HG03135 (cell line): ENCODE data around the gene SEPTIN7.
"Not testable (repeated sequence)": the region's sequence is repeated elsewhere in the genome, so short reads cannot be mapped to it uniquely, and the experiment has no call there.

Source experiments
- ATAC-seq: cut with Tn5 transposase; IDR thresholded peaks from one replicate; pipeline ENCODE4 v1.9.1; 2021; ENCODE audit warnings: mild to moderate bottlenecking, moderate library complexity; ENCODE audit not compliant: unreplicated experiment

SEPTIN7 gene

DNA sequence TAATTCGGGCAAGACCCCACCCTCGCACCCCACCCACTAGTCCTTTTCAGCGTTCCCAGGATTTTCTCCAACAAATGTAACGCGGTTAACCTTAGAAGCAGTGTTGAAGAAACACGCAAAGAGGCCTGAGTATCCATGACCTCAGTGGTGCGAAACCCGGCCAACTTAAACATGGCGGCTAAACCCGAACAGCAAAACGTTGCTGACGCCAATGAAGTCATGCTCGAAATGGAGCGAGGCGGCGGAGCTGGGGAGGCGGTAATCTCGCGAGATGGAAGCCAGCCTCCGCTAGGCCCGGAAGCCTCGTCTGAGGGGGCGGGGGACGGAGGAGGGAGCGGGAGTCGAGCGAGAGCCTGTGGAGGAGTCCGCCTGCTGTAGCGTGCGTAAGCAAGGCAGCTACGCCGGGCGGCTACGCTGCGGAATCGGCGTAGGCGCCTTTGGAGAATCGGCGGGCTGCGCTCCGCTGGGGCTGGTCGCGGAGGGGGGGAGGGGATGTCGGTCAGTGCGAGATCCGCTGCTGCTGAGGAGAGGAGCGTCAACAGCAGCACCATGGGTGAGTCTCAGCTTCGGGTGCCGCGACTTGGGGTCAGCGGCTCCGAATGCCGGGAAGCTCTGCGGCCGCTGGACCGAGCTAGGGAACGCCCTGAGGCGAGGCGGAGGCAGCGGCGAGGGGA, at the start of gene SEPTIN7:
SEPTIN7 (plus strand) TSS at position 340 of the 674 bp plus-strand sequence; CDS start at position 493, 153 bp downstream.
- peak; percentile 88 for ATAC-seq

DNA sequence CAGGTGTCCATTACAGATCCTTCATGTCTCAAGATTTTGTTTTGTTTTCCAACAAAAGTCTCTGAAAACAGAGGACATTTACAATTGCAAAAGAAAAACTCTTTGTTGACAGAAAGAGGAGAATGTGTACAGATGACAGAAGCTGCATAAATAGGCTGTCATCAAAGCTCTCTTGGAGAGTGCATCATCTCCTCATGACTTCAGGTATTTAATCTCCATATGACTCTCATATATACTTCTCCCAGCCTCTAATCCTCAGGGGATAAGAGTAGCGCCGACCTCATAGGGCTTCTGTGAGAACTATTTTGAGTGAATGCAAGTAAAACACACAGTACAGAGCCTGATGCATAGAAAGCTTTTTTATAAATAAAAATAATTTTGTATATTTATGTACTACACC, 48.1 kb upstream of the SEPTIN7 start:
- no peak for ATAC-seq

DNA sequence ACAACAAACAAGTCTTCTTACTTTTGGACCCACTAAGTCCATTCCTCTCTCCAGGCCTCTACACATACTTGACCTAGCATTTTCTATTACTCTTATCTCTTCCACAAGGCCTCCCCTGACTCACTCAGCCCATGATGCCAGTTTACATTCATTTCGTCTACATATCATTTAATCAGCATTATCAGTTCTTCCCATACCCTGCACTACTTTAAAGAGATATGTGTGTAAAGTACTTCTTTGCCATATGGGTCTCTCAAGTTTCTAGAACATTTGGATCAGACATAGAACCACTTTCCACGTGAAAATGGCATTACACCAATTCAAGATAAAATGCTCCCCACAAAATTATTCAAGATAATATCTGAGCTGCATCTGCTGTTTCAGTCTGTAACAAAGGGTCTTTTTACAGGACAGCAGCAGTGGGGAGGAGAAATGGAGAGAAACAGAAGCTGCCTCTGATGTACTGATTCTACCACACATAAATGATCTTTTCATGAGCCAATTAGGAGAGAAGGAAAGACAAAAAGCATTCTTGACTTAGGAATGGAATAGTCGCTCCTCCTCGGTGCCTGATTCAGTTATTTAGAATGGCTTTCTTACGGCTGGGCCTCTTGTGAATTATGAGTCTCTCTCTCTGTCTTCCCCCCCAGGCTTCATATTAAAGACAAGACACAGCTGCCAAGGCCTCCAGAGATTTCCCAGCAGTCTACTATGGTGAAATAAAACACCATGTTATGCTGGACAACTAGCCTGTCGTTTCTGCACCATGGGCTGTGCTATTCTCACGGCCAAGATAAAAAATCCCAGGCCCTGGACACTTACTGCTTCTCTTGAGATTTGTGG, 46.9 kb upstream of the SEPTIN7 start:
- no peak for ATAC-seq

DNA sequence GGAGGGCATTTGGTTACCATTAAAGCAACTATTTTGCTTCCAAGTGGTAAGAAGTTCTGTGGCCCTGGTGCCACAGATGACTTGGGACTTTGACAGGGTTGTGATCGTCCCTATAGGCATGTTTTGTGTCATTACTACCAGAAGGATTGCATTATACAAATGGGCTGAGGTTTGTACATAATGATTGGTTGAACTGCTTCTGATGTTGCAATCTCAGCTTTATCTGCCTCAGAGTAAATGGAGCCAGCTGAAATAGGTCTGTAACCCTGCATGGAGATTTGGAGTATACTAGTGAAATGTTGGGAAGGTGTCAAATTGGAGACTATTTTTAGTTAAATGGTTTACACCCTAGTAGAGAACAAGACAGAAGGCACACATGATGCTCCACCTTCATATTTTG, 46.1 kb upstream of the SEPTIN7 start:
- no peak for ATAC-seq

DNA sequence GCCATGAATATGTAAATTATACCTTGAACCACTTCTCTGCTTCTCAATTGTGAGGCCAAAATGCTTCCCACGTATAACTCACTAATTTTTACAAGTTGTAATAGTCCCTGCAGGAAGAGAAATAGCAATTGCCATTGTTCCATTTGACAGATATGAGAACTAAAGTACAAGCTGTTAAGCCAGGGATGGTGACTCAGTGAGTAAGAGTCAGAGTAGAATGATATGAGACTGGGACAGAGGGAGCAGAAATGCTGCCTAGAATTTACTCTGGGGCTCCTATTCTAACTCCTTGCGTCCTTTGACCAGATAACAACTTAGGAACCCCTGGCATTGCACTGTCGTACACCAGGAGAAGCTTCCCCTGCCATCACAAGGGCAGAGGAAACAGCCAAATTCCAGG, 45.1 kb upstream of the SEPTIN7 start:
- ATAC-seq: no peak

DNA sequence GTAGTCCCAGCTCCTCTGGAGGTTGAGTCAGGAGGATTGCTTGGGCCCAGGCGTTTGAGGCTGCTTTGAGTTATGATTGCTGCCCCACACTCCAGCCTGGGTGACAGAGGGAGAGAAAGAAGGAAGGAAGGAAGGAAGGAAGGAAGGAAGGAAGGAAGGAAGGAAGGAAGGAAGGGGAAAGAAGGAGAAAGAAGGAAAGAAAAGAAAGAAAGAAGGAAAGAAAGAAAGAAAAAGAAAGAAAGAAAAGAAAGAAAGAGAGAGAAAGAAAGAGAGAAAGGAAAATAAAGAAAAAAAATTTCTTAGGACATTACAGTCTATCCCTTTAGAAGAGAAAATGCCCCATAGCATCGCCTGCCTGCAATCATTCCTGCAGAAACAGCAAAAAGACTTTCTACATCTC, 44.4 kb upstream of the SEPTIN7 start:
- not testable (repeated sequence) for ATAC-seq

DNA sequence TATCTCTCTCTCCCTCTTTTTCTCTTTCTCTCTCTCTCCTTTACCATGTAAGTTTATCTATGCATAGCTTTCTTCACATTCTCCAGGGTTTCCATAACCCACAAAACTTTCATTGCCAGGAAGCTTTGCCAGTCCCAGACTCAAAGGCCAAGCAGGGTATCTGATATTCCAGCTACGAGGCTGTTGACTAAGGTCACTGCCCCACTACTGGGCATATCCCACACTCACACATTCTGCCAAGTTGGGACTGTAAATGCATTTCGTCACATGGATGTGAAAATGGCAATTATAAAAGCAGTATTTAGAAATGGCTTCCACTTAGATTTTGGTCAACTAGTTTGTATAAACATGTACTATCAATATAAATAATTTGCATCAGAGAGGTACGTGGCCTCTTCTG, 43.3 kb upstream of the SEPTIN7 start:
- no peak for ATAC-seq

DNA sequence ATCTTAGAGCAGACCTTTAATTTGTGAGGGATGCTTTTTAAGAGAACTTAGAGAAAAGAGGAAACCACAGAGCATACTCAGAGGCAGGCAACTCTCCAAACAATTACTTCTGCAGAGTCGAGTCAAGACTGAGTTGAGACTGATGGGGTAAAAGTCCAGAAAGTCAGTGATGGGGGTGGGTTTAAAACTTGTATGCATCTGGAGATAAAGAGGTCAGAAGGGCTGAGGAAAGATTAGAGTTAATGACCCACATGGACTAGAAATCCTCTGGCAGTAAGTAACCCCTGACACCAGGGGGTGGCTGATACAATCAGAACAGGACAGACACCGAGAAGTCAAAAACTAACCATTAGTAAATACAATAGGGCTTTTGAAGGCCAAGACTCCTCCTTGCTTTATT, 42.4 kb upstream of the SEPTIN7 start:
- no peak for ATAC-seq

DNA sequence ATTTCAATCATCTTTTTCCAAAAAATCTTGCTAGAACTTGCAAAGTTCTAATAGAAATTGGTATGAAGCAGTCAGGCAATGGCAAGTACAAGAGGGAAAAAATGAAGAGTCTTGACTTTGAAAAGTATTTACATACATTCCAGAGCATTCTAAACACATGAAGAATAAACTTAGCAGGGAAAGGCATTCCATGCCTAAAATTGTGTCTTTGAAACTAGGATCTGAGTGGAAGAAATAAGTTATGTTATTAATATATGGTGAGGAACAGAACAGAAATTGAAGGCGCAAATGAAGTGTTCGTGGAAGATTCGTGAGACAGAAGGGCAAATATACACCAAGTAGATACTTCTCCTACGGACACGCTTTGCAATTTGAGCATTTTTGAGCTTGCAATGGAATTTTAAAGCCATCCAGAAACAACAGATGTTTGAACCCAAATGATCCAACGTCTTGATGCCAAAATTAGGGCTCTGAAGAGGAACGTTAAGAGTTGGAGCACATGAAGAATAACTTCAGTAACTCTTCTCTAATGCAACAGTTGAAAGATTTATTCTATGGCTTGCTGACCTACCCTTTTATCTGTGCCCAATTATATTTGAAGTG, 40.6 kb upstream of the SEPTIN7 start:
- no peak for ATAC-seq

DNA sequence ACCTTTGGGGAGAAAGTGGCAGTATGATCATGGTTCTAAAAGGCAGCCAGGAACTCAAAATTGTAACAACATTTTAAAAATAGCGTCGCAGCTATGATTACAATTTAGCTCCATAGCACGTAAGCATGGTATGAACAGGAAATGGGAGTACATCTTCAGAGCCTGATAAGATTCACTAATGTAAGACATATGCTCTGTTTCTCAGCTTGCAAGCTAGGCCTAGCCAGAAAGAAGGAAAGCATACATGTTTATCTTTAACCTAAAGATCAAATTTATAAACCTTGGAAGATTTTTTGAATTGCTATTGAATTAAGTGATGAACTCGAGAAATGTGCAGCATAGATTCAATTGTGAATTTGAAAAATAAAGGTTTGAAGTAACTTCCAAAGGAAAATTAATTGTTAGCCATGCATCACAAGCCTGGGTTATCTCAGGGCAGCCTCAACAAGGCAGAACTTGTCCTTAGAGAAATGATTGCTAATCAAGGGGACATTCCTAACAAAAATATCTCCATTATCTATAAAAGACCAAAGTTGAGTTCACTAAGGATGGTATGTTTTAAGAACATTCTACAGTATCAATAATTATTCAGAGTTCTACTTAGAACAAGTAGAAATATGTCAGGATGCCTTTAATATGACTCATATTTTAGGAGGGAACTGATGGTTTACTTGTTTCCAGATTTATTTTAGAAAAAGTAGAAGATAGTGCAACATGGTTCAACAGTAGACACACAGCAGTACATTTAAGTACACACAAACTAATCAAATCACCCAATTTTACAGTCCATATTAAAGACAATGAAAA, 38.8 kb upstream of the SEPTIN7 start:
- ATAC-seq: no peak

DNA sequence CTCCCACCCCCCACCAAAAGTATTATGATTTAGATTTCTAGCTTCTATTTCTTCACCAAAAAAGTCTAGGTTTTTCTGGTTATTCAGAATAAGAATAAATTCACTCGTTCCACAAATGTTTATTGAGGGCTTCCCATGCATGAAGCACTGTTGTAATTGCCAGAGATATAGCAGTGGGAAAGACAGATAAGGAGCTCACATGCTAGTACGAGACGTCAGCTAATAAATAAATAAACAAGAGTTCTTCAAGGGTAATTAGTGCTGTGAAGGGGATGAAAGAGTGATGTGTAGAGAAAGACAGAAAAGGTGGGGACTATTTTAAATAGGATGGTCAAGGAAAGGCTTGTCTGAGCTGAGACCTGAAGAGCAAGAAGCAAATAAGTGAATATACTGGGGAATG, 38.1 kb upstream of the SEPTIN7 start:
- no peak for ATAC-seq

DNA sequence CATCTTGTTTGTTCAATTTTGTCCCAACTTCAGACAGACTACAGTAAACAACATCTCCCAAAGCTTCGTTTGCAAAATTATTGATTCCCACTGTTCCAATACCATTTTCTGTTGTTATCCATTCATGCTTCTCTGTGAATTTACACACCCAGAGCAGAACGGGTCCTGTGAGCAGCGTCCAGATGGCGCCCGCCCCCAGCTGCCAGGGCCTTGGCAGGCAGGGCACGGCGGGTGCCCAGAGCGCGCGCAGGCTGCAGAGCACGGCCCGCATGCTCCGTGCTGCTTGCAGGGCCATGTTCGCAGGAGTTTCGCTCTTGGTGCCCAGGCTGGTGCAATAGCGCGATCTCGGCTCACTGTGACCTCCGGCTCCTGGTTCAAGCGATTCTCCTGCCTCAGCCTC, 32.5 kb upstream of the SEPTIN7 start:
- no peak for ATAC-seq

DNA sequence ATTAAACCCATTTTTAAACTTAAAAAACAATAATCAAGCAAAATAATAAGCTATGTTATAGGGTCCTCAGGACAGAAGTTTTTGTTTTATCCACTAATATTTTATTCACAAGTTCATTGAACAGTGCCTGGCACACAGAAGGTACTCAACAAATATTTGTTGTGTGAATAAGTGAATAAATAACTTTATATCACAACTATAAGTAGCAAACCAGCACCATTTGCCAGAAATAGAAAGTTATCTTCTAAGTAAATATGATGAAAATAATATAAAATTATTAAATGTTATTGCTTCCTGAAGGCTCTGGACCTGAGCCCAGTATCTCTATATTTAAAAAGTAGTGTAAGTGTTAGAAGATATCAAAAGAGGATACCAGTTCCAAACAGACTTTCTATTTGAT, 29.1 kb upstream of the SEPTIN7 start:
- ATAC-seq: no peak

DNA sequence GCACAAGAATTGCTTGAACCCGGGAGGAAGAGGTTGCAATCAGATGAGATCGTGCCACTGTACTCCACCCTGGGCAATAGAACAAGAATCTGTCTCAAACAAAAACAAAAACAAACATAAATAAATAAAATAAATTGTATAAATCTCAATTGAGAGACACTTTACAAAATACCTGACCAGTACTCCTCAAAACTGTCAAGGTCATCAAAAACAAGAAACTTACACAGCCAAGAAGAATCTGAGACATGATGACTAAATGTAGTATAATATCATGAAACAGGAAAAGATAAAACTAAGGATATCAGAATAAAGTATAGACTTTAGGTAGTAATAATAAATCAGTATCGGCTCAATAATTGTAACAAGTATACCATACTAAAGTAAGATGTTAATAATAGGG, 26.9 kb upstream of the SEPTIN7 start:
- ATAC-seq: no peak

DNA sequence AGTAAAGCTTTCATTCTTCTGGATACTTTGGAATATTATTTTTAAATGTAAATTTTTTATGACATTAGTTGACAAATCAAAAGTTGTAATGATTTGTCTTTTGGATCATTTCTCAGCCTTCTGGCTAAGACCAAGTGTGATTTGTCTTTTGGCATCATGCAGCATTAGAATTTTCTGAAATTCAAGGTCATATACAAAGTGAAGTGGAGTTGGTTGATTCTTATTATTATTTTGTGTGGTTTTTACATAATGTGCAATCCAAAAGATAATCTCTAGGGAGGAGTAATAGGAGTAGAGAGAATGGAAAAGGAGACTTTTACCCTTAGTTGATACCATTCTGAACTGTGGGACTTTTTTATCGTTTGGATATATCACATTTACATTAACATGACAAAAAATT, 24.2 kb upstream of the SEPTIN7 start:
- no peak for ATAC-seq

DNA sequence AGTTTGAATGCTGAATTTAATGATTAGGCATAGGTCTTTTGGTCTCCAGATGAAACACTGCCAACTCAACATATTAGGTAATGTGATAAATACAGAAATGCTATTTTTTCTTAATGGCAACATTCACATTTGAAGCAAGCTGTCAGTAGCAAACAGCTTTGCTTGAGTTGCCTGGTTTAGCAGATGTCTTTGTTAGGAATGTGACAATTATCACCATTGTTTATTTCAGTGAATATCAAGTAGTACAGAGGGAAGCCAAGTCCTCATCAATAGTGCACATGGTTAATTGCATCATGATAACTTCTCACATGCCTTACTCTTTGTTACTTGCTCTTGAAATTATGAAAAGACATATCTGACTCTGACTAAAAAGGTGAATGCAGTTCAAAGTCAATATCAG, 23.7 kb upstream of the SEPTIN7 start:
- ATAC-seq: no peak

DNA sequence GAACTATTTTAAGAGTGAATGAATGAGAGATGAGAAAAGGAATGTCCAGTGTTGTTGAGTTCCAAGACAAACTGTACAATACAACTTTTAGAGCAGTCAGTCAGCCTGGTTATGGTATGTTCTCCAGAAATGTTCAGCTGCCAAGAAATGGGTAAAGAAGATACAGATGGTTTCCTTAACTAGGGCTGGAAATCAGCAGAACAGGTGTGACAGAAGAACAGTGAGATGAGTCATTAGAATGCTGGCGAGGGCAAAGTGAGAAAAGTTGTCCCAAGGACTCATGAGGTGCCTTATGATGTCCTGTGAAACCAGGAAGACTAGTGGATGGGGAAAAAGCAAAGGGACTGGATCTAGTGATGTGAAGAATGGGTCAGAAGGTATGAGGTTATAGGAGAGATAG, 20.8 kb upstream of the SEPTIN7 start:
- ATAC-seq: no peak

DNA sequence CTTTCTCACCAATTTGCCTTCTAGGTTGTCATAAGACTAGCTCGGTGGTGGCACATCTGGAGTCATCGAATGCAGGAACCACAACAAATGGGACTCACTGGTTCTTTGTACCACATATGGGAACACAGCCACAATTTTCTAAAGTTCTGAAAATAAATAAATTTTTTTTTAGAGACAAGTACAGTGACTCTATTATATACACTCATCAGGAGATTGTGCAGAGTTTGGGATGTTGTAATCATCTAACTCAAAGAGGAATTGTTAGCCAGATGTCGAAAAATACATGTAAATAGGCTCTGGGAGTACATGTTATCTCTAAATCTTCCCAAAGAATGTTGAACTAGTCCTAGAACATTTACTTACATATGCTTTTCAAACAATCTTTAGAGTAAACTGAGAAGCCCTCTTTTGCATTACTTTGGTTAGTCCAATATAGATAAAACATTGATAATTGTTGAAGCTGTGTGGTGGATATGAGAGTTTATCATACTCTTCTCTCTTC, 19.6 kb upstream of the SEPTIN7 start:
- ATAC-seq: no peak

DNA sequence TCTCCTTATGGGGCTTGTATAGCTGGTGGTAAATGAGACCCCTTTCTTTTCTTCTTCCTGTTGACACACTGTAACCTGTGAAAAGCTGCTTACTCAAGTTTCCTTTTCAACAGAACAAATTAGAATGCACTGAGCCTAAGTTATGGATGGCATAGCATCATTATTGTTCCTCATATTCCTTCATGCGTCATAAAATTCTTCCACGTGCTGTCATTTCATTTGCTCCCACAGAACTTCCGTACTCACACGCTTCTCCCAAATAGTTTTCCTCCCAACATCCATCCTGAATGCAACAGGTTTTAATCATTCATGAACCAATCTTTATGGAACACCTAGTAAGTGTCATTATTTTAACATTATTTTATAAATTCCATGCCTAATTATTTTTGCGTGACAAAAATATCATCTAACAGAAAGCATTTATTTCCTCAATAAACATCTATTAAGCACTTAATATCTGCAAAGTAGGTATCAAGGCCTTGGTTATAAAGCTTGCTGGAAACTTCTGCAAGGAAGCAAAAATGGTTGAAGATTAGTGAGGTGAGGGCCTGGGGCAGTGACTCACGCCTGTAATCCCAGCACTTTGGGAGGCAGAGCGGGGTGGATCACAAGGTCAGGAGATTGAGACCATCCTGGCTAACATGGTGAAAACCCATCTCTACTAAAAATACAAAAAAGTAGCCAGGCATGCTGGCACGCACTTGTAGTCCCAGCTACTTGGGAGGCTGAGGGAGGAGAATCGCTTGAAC, 18.9 kb upstream of the SEPTIN7 start:
- no peak for ATAC-seq

DNA sequence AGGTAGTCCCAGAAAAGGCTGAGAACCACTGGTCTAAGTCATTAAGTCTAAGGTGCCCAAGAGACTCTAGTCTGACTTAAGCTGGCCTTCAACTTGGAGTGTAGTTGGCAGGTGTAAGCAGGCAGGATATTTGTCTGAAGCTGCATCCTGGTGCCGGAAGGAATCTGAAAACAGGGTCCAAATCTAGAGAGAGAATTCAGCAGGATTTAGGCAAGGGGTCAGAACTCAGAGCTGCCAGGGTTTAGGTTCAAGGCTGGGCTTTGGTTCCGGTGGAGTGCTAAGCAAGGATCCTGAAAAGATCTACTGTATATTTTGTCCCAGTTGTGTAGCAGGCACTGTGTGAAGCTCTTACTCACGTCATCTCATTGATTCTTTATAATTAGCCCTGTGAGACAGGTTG, 16.5 kb upstream of the SEPTIN7 start:
- ATAC-seq: no peak
